NB4 (cell line): ENCODE measurements around the gene FOXJ3.

Source experiments
- POLR2A ChIP-seq: IDR thresholded peaks from 2 replicates; pipeline ENCODE4 v1.6.1; 2011; ENCODE audit warnings: mild to moderate bottlenecking; ENCODE audit not compliant: insufficient read length; ENCODE audit errors: extremely low read depth
- TF ChIP-seq, protein P1 (sequence below): IDR thresholded peaks from one replicate; pipeline ENCODE4 v1.5.1; 2012; ENCODE audit warnings: low read depth, low read length

DNA sequence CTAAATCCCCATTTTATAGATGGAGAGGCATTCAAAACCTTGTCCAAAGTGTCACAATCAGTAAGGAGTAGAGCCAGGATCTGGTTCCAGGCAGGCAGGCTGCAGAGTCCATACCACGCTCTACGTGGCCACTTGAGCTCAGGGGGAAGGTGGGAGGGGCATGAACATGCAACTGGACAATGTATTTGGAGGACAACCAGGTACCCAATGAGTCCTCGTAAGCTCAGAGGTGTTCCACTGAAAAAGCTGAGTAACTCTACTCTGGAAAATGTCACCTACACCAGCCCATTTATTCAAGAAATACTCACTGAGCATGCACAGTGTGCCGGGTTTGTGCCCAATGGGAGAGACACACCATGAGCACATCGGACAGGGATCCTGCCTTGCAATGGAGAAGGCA is 193.1 kb downstream of the FOXJ3 start:
- TF ChIP-seq, protein P1, sequence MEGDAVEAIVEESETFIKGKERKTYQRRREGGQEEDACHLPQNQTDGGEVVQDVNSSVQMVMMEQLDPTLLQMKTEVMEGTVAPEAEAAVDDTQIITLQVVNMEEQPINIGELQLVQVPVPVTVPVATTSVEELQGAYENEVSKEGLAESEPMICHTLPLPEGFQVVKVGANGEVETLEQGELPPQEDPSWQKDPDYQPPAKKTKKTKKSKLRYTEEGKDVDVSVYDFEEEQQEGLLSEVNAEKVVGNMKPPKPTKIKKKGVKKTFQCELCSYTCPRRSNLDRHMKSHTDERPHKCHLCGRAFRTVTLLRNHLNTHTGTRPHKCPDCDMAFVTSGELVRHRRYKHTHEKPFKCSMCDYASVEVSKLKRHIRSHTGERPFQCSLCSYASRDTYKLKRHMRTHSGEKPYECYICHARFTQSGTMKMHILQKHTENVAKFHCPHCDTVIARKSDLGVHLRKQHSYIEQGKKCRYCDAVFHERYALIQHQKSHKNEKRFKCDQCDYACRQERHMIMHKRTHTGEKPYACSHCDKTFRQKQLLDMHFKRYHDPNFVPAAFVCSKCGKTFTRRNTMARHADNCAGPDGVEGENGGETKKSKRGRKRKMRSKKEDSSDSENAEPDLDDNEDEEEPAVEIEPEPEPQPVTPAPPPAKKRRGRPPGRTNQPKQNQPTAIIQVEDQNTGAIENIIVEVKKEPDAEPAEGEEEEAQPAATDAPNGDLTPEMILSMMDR, result no peak
- no peak for TF ChIP-seq POLR2A
